HG03378 (cell line): ENCODE measurements around the gene FIBCD1.

ENCODE experiments used
- ATAC-seq: cut with Tn5 transposase; IDR thresholded peaks from one replicate; pipeline ENCODE4 v1.9.1; 2021; ENCODE audit warnings: mild to moderate bottlenecking, moderate library complexity; ENCODE audit not compliant: unreplicated experiment

FIBCD1 gene

GRCh38 chr9:130897105-130897751 is 41.8 kb downstream of the FIBCD1 start:
- ATAC-seq: no peak

GRCh38 chr9:130896233-130897014 is 42.6 kb downstream of the FIBCD1 start, which contains the start of gene QRFP:
Gene QRFP (minus strand): TSS chr9:130896812. CDS start chr9:130893838, 2,974 bp downstream.
- ATAC-seq: no peak

GRCh38 chr9:130895481-130896232 is 43.4 kb downstream of the FIBCD1 start:
- ATAC-seq: no peak

- ATAC-seq: no peak
Observed at GRCh38 chr9:130895038-130895437, 44.0 kb downstream of the FIBCD1 start.

- no peak for ATAC-seq
Observed at GRCh38 chr9:130894546-130894945, 44.5 kb downstream of the FIBCD1 start.

GRCh38 chr9:130893341-130894101 is 45.5 kb downstream of the FIBCD1 start:
- no peak for ATAC-seq

GRCh38 chr9:130892477-130893304 is 46.4 kb downstream of the FIBCD1 start:
- no peak for ATAC-seq

GRCh38 chr9:130891688-130892476 is 47.2 kb downstream of the FIBCD1 start:
- no peak for ATAC-seq

- no peak for ATAC-seq
Observed at GRCh38 chr9:130890870-130891687, 48.0 kb downstream of the FIBCD1 start.

- ATAC-seq: no peak
Observed at GRCh38 chr9:130890124-130890523, 48.9 kb downstream of the FIBCD1 start.

- no peak for ATAC-seq
Observed at GRCh38 chr9:130888146-130888885, 50.7 kb downstream of the FIBCD1 start.

GRCh38 chr9:130887494-130888144 is 51.4 kb downstream of the FIBCD1 start:
- no peak for ATAC-seq

- no peak for ATAC-seq
Observed at GRCh38 chr9:130886981-130887380, 52.1 kb downstream of the FIBCD1 start.

- no peak for ATAC-seq
Observed at GRCh38 chr9:130885484-130886375, 53.3 kb downstream of the FIBCD1 start.

GRCh38 chr9:130884542-130885483 is 54.2 kb downstream of the FIBCD1 start:
- no peak for ATAC-seq
